Spleen (tissue), 7 donors: Measurements from ENCODE around the gene MAEA.

ENCODE experiments used
- CTCF ChIP-seq, 11 experiments: fragments of 200-600 bp in 7 of 11; fragments of 450-650 bp in 4 of 11; sonication (generic) in 4 of 11; IDR thresholded peaks in 8 of 11; conservative IDR thresholded peaks in 3 of 11; 1 replicate in 7 of 11; 2 replicates in 4 of 11; pipeline versions ENCODE4 v1.4.0 to v1.8.0; 2016 to 2021; ENCODE audit warnings: antibody characterized with exemption in 11 of 11, inconsistent platforms in 4 of 11, mild to moderate bottlenecking in 1 of 11
- POLR2AphosphoS5 ChIP-seq, 3 donors: sonication (generic); formaldehyde crosslinking; IDR thresholded peaks; one replicate each; pipeline ENCODE4 v1.5.1; 2017; ENCODE audit warnings: antibody characterized with exemption in 3 of 3
- donor health status: DM: no; HTN: no; CAD: no; lungs with moderate emphysema.
- donor health status: DM: no; HTN: no; CAD: no.
- donor health status: DM: no; HTN: no; CAD: no.

- no peak for TF ChIP-seq CTCF (IDR thresholded peaks at IDR 0.05 in 8 of 11, conservative IDR thresholded peaks at IDR 0.05 in 3 of 11)
- peak in 1 of 3 donors; percentile 38 for TF ChIP-seq POLR2AphosphoS5 (IDR thresholded peaks at IDR 0.05)
Observed at GRCh38 chr4:1326751-1327525, 37.2 kb downstream of the MAEA start.
